WERI-Rb-1 (cell line): ENCODE results near the gene SHROOM3.

Experiments used
- DNase-seq: peaks from one replicate; pipeline ENCODE4 v3.0.0-alpha.2; 2020
- H3K27ac ChIP-seq: fragments of 250-450 bp; sonication (Bioruptor Pico); 2 replicates; pipeline ENCODE4 v1.5.1; 2020; ENCODE audit warnings: mild to moderate bottlenecking, moderate library complexity
- H3K27me3 ChIP-seq: fragments of 250-450 bp; sonication (Bioruptor Pico); 2 replicates; pipeline ENCODE4 v1.5.1; 2021; ENCODE audit warnings: mild to moderate bottlenecking, low read depth, moderate library complexity; ENCODE audit not compliant: insufficient read depth, severe bottlenecking
- H3K36me3 ChIP-seq: fragments of 250-450 bp; sonication (Bioruptor Pico); 2 replicates; pipeline ENCODE4 v1.5.1; 2020; ENCODE audit warnings: mild to moderate bottlenecking, moderate library complexity
- H3K4me3 ChIP-seq: 2 replicates; pipeline ENCODE4 v1.5.1; 2011; ENCODE audit warnings: low read depth, mild to moderate bottlenecking, control low read depth, low read length
- H3K9me3 ChIP-seq: fragments of 250-450 bp; sonication (Bioruptor Pico); 2 replicates; pipeline ENCODE4 v1.5.1; 2021; ENCODE audit warnings: mild to moderate bottlenecking, moderate library complexity; ENCODE audit not compliant: severe bottlenecking
- CTCF ChIP-seq: IDR thresholded peaks from 2 replicates; pipeline ENCODE4 v1.5.1; 2011; ENCODE audit warnings: low read depth, mild to moderate bottlenecking, control low read depth, inconsistent platforms, low read length

Gene SHROOM3

GRCh38 chr4:76641758-76642157 lies 206.7 kb downstream of the SHROOM3 start:
- H3K27me3 ChIP-seq, result no peaks in the 10 kb centered on the region
- no peak overlapping the region for H3K27ac ChIP-seq
- TF ChIP-seq CTCF, result no peak
- H3K36me3 ChIP-seq, result no peaks in the 10 kb centered on the region
- no peaks in the 10 kb centered on the region for H3K9me3 ChIP-seq
- no peak overlapping the region for H3K4me3 ChIP-seq
- DNase-seq, result no peak

- no peaks in the 10 kb centered on the region for H3K27me3 ChIP-seq
- no peak for DNase-seq
- H3K27ac ChIP-seq, result no peak overlapping the region
- no peak overlapping the region for H3K4me3 ChIP-seq
- no peaks in the 10 kb centered on the region for H3K36me3 ChIP-seq
- H3K9me3 ChIP-seq, result no peaks in the 10 kb centered on the region
- no peak for TF ChIP-seq CTCF
Measured at GRCh38 chr4:76644831-76645485, 209.9 kb downstream of the SHROOM3 start.

- no peak for DNase-seq
- Histone ChIP-seq H3K9me3 (no peaks in the 10 kb centered on the region), H3K27me3 (no peaks in the 10 kb centered on the region)
Measured at GRCh38 chr4:76649086-76649485, 214.1 kb downstream of the SHROOM3 start.

GRCh38 chr4:76651616-76652015 lies 216.6 kb downstream of the SHROOM3 start:
- no peaks in the 10 kb centered on the region for H3K27me3 ChIP-seq
- H3K36me3 ChIP-seq, result no peaks in the 10 kb centered on the region
- TF ChIP-seq CTCF, result no peak
- no peak overlapping the region for H3K4me3 ChIP-seq
- H3K27ac ChIP-seq, result no peak overlapping the region
- no peaks in the 10 kb centered on the region for H3K9me3 ChIP-seq
- no peak for DNase-seq

More at GRCh38 chr4:76649086-76649485, 214.1 kb downstream of the SHROOM3 start:
- TF ChIP-seq CTCF, result no peak
- no peak overlapping the region for H3K4me3 ChIP-seq
- H3K27ac ChIP-seq, result no peak overlapping the region
- H3K36me3 ChIP-seq, result no peaks in the 10 kb centered on the region

GRCh38 chr4:76652389-76652788 lies 217.4 kb downstream of the SHROOM3 start:
- H3K36me3 ChIP-seq, result no peaks in the 10 kb centered on the region
- H3K27ac ChIP-seq, result no peak overlapping the region
- H3K27me3 ChIP-seq, result no peaks in the 10 kb centered on the region
- H3K4me3 ChIP-seq, result no peak overlapping the region
- no peak for DNase-seq
- H3K9me3 ChIP-seq, result no peaks in the 10 kb centered on the region
- no peak for TF ChIP-seq CTCF

- DNase-seq, result no peak
- Histone ChIP-seq H3K27ac (no peak overlapping the region), H3K9me3 (no peaks in the 10 kb centered on the region), H3K4me3 (no peak overlapping the region), H3K36me3 (no peaks in the 10 kb centered on the region), H3K27me3 (no peaks in the 10 kb centered on the region)
- TF ChIP-seq CTCF, result no peak
Measured at GRCh38 chr4:76654084-76654483, 219.1 kb downstream of the SHROOM3 start.
